HEK293 (cell line): ENCODE results near the gene FAM89B.

Source experiments
- KLF10 ChIP-seq: fragments of 450-650 bp; IDR thresholded peaks from 2 replicates; pipeline ENCODE4 v1.5.1; 2018; ENCODE audit warnings: missing biosample characterization, mild to moderate bottlenecking, missing genetic modification characterization
- TCF7L2 ChIP-seq: IDR thresholded peaks from 2 replicates; pipeline ENCODE4 v1.6.1; 2011; ENCODE audit warnings: low read depth, mild to moderate bottlenecking, inconsistent platforms, low read length, moderate library complexity, borderline replicate concordance
- ZNF223 ChIP-seq: fragments of 450-650 bp; formaldehyde crosslinking; IDR thresholded peaks from 2 replicates; pipeline ENCODE4 v1.5.1; 2016; ENCODE audit warnings: missing biosample characterization, missing genetic modification characterization
- ZNF571 ChIP-seq: fragments of 450-650 bp; formaldehyde crosslinking; IDR thresholded peaks from 2 replicates; pipeline ENCODE4 v1.5.0; 2017; ENCODE audit warnings: missing biosample characterization, missing genetic modification characterization
- ZNF610 ChIP-seq: fragments of 450-650 bp; formaldehyde crosslinking; IDR thresholded peaks from 2 replicates; pipeline ENCODE4 v1.5.1; 2016; ENCODE audit warnings: missing biosample characterization, missing genetic modification characterization, borderline replicate concordance
- ZNF621 ChIP-seq: fragments of 450-650 bp; formaldehyde crosslinking; IDR thresholded peaks from 2 replicates; pipeline ENCODE4 v1.5.1; 2017; ENCODE audit warnings: missing biosample characterization, missing genetic modification characterization
- TF ChIP-seq, protein P1 (sequence below): fragments of 450-650 bp; formaldehyde crosslinking; IDR thresholded peaks from 2 replicates; pipeline ENCODE4 v1.5.1; 2016; ENCODE audit warnings: missing biosample characterization, missing genetic modification characterization

DNA sequence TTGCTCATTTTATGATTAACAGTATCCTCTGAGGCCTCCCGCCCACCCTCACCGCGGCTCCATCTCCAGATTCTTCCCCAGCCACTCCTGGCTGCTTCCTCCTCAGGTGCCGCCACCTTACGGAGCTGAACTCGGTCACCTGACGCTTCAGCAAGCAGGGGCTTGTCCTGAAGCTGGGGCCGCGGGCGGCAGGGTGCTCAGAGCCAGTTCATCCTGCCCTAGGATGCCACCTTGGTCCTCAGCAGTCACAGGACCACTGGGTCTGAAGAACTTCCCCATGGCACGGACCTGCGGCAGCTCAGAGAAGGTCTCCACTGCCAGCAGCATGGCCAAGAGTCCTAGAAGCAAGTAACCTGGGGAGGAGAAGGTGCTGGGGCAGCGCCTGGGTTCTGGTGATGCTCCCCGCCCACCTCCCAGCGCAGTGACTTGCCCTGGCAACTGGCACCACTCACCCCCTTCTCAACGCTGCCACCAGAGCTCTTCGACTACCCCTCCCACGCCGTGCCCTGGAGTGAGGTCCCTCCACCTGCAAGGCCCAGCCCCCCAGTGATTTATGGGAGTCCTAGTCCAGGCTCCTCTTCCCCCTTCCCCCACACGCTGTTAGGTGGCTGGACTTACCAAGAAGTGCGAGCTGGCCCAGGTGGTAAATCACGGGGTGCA is 20.6 kb downstream of the FAM89B start:
- no peak for TF ChIP-seq ZNF621
- TF ChIP-seq ZNF610 (tag by site-specific recombination), result no peak
- TF ChIP-seq, protein P1, sequence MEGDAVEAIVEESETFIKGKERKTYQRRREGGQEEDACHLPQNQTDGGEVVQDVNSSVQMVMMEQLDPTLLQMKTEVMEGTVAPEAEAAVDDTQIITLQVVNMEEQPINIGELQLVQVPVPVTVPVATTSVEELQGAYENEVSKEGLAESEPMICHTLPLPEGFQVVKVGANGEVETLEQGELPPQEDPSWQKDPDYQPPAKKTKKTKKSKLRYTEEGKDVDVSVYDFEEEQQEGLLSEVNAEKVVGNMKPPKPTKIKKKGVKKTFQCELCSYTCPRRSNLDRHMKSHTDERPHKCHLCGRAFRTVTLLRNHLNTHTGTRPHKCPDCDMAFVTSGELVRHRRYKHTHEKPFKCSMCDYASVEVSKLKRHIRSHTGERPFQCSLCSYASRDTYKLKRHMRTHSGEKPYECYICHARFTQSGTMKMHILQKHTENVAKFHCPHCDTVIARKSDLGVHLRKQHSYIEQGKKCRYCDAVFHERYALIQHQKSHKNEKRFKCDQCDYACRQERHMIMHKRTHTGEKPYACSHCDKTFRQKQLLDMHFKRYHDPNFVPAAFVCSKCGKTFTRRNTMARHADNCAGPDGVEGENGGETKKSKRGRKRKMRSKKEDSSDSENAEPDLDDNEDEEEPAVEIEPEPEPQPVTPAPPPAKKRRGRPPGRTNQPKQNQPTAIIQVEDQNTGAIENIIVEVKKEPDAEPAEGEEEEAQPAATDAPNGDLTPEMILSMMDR, result no peak
- no peak for TF ChIP-seq ZNF223 (tag by site-specific recombination)
- no peak for TF ChIP-seq TCF7L2
- no peak for TF ChIP-seq KLF10 (tag by site-specific recombination)
- no peak for TF ChIP-seq ZNF571 (tag by site-specific recombination)
